HG02840 (cell line): ENCODE measurements around the gene TBC1D1.

Experiments
- ATAC-seq: cut with Tn5 transposase; IDR thresholded peaks from one replicate; pipeline ENCODE4 v1.9.1; 2021; ENCODE audit warnings: mild to moderate bottlenecking, moderate library complexity, moderate number of reproducible peaks; ENCODE audit not compliant: unreplicated experiment, low FRiP score

TBC1D1 gene

GRCh38 chr4:37884855-37885487 lies 5.9 kb upstream of the TBC1D1 start:
- no peak for ATAC-seq

- no peak for ATAC-seq
These were observed 5.4 kb upstream of the TBC1D1 start for GRCh38 chr4:37885496-37885895.

- no peak for ATAC-seq
These were observed 759 bp upstream of the TBC1D1 start for GRCh38 chr4:37889849-37890800.

- peak; percentile 45 for ATAC-seq
These were observed 626 bp downstream of the TBC1D1 start for GRCh38 chr4:37891260-37892159.

- ATAC-seq, result no peak
These were observed 1.8 kb downstream of the TBC1D1 start for GRCh38 chr4:37892641-37893040.

GRCh38 chr4:37893164-37893563 lies 2.3 kb downstream of the TBC1D1 start:
- no peak for ATAC-seq

GRCh38 chr4:37895271-37895670 lies 4.4 kb downstream of the TBC1D1 start:
- ATAC-seq, result no peak

- ATAC-seq, result no peak
These were observed 5.4 kb downstream of the TBC1D1 start for GRCh38 chr4:37896206-37896860.

- no peak for ATAC-seq
These were observed 11.3 kb downstream of the TBC1D1 start for GRCh38 chr4:37902212-37902611.

- ATAC-seq, result no peak
These were observed 12.1 kb downstream of the TBC1D1 start for GRCh38 chr4:37902738-37903693.

GRCh38 chr4:37903901-37904300 lies 13.0 kb downstream of the TBC1D1 start:
- ATAC-seq, result no peak

GRCh38 chr4:37904824-37905223 lies 13.9 kb downstream of the TBC1D1 start:
- no peak for ATAC-seq

- no peak for ATAC-seq
These were observed 14.8 kb downstream of the TBC1D1 start for GRCh38 chr4:37905533-37906169.

GRCh38 chr4:37908488-37909331 lies 17.8 kb downstream of the TBC1D1 start:
- ATAC-seq, result no peak

- no peak for ATAC-seq
These were observed 18.6 kb downstream of the TBC1D1 start for GRCh38 chr4:37909332-37910090.

GRCh38 chr4:37910091-37910486 lies 19.2 kb downstream of the TBC1D1 start:
- ATAC-seq, result no peak

- no peak for ATAC-seq
These were observed 23.7 kb downstream of the TBC1D1 start for GRCh38 chr4:37914539-37914938.
